ENCODE data around the gene SCNM1. TPM values are rescaled to one million over a fixed set of nuclear protein-coding genes. Genes with fewer than 3 reads are reported as not detected.
"Not testable (repeated sequence)": the region's sequence is repeated elsewhere in the genome, so short reads cannot be mapped to it uniquely, and the experiment has no call there.

Gene SCNM1
- total RNA-seq, 2 experiments from 2014 or later, result 60.5 to 64.2 TPM

DNA sequence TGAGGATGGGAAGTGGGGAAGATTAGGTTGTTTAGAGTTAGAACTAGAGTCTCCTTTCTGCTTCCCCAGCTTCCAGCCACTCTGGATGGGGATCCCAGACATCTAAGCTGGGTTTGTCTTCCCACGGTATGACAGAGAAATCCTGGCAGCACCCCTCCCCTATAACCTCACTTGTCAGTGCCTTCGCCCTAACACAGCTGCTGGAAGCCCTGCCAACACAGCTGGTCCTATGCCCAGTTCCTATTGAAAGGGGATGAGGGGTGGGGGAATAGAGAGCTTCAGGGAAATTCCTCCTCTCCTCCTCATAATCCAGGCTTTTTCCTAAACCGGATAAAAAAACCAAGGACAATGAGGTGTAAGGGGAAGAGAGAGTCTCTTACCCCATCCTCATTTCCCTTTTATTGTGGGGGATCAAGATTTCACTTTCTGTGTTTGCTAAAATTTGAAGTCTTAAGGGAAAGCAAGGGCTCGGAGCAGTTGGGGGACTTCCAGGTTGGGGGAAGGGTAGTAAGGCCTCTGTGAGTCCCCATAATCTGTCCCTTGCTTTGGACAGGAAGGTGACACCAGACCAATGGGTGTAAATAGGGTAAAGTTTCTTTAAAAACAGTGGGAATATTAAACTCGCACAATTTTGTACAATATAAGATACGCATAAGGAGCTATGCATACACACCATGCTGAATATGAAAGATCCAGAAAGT lies 9.2 kb downstream of the SCNM1 start:
- H3K27ac Mint-ChIP-seq, result peak overlapping the region; percentile 63
- no peaks in the 10 kb centered on the region for H3K27me3 Mint-ChIP-seq (ENCODE audit: low read depth)
- CTCF ChIA-PET, result interaction anchor here (1.4 kb wide), 2 partner anchors 9 to 31 kb away, joined by 4 read pairs; partner anchors contain the start of genes LYSMD1 and SCNM1
- H3K36me3 Mint-ChIP-seq (ENCODE audit: low read depth), result peaks cover 26% of the 10 kb centered on the region
- H3K9me3 Mint-ChIP-seq, result no peaks in the 10 kb centered on the region
- intact Hi-C loops (cut with micrococcal nuclease), result no loop called here
- H3K4me3 Mint-ChIP-seq, result no peak overlapping the region
- no peak for DNase-seq
- H3K4me1 Mint-ChIP-seq (ENCODE audit: low read depth), result no peaks in the 10 kb centered on the region

DNA sequence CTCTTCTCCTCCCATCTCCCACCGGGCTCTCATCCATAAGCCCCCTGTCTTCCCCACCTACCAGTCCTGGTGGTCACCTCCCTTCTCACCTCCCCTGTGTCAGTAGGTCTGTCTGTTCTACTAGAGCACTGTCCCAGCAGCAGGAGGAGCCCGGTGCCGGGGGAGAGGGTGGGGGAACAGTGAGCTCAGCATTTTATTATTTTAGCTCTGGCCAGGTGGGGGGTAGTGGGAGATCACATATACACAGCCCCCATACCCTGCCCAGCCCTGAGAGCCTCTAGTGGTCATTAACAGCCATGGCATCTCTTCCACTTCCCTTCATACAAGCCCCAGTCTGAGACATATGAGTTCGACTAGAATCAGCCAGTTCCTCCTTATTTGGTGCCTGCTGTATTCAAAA lies 9.9 kb downstream of the SCNM1 start, which contains the start of gene TMOD4:
TMOD4 (minus strand) TSS at position 119 of the 400 bp plus-strand sequence. CDS start 1,106 bp downstream, outside the sequence.
- H3K9me3 Mint-ChIP-seq, result no peaks in the 10 kb centered on the region
- peaks cover 29% of the 10 kb centered on the region for H3K36me3 Mint-ChIP-seq (ENCODE audit: low read depth)
- CTCF ChIA-PET, result interaction anchor here (0.7 to 1.8 kb wide), 4 partner anchors 9 to 76 kb away, joined by 3 to 5 read pairs (median 4); partner anchors contain the start of genes LYSMD1 and SCNM1
- peak within 1 kb of the TSS; percentile 63 for H3K27ac Mint-ChIP-seq
- DNase-seq, result no peak
- intact Hi-C loops (cut with micrococcal nuclease), result no loop called here
- H3K4me3 Mint-ChIP-seq, result no peak within 1 kb of the TSS
- H3K27me3 Mint-ChIP-seq (ENCODE audit: low read depth), result no peaks in the 10 kb centered on the region
- H3K4me1 Mint-ChIP-seq (ENCODE audit: low read depth), result no peaks in the 10 kb centered on the region

DNA sequence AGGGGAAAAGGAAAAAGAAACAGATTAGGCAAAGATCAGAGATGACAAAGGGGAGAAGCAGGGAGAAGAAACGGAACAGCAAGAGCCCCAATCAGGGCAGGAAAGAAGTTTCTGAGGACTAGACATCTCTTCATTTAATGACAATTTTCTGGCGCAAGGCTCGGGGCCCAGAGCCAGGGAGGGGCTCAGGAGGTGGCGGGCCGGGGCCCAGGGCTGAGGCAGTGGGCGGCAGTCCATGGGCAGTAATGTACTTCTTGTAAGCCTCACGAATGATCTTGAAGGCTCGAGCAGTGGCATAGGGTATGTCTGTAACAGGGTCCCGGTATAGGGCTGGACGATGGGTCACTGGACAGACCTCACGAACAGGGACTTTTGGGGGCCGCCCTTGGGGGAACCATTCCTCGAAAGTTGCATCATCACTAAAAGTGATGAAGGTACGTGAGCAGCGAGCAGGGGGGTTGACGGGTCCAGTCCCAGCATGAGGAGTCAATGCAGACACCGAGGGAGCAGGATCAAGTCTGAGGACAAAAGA lies 10.6 kb downstream of the SCNM1 start:
- Mint-ChIP-seq H3K27me3 (ENCODE audit: low read depth) (no peaks in the 10 kb centered on the region), H3K4me1 (ENCODE audit: low read depth) (no peaks in the 10 kb centered on the region), H3K9me3 (no peaks in the 10 kb centered on the region), H3K36me3 (ENCODE audit: low read depth) (peaks cover 36% of the 10 kb centered on the region), H3K27ac (no peak overlapping the region), H3K4me3 (no peak overlapping the region)
- CTCF ChIA-PET, result interaction anchor here (0.7 to 1.8 kb wide), 5 partner anchors 10 to 152 kb away, joined by 3 to 5 read pairs (median 4); partner anchors contain the start of genes LYSMD1 and SCNM1
- no peak for DNase-seq
- intact Hi-C loops (cut with micrococcal nuclease), result no loop called here

DNA sequence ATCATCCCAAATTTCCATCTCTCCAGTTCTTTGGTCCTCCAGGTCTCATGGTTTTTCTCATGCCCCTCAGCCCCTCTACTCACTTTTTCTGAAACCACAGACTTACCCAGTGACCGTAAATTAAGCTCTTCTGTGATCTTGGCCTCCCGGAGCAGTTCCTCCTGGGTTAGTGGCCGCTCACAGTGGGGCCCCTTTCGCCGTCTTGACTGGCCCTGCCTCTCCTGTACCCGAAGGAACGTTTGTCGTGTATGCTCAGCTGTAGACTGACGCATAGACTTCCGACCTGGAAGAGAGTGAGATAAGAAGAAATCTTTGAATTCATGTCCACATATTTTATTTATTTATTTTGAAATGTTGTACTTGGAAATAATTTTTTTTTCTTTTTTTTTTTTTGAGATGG lies 18.3 kb downstream of the SCNM1 start:
- intact Hi-C loops (cut with micrococcal nuclease), result no loop called here
- Mint-ChIP-seq H3K27me3 (ENCODE audit: low read depth) (no peaks in the 10 kb centered on the region), H3K4me1 (ENCODE audit: low read depth) (peaks cover 21% of the 10 kb centered on the region), H3K9me3 (no peaks in the 10 kb centered on the region), H3K36me3 (ENCODE audit: low read depth) (peaks cover 42% of the 10 kb centered on the region), H3K27ac (no peak overlapping the region), H3K4me3 (no peak overlapping the region)
- CTCF ChIA-PET, result interaction anchor here (0.5 kb wide), 1 partner anchor 113 kb away, joined by 3 read pairs; no protein-coding TSS in a partner anchor
- DNase-seq, result no peak

GRCh38 chr1:151187205-151187604 lies 21.3 kb downstream of the SCNM1 start:
- Mint-ChIP-seq H3K36me3 (ENCODE audit: low read depth) (peaks cover 27% of the 10 kb centered on the region), H3K4me1 (ENCODE audit: low read depth) (peaks cover 32% of the 10 kb centered on the region), H3K9me3 (no peaks in the 10 kb centered on the region), H3K4me3 (no peak overlapping the region), H3K27ac (no peak overlapping the region), H3K27me3 (ENCODE audit: low read depth) (no peaks in the 10 kb centered on the region)
- CTCF ChIA-PET, result interaction anchor here (0.9 to 1.1 kb wide), 2 partner anchors 10 to 65 kb away, joined by 4 to 5 read pairs; no protein-coding TSS in a partner anchor
- no peak for DNase-seq
- intact Hi-C loops (cut with micrococcal nuclease), result no loop called here

- intact Hi-C loops (cut with micrococcal nuclease); DNase-seq; H3K9me3 Mint-ChIP-seq; H3K27me3 Mint-ChIP-seq (ENCODE audit: low read depth); H3K27ac Mint-ChIP-seq: not testable (repeated sequence)
- Mint-ChIP-seq H3K36me3 (ENCODE audit: low read depth) (peaks cover 19% of the 10 kb centered on the region), H3K4me1 (ENCODE audit: low read depth) (peaks cover 32% of the 10 kb centered on the region), H3K4me3 (peak overlapping the region; percentile 96)
- CTCF ChIA-PET, result interaction anchor here (1.0 kb wide), 1 partner anchor 89 kb away, joined by 3 read pairs; no protein-coding TSS in a partner anchor
These were observed 22.7 kb downstream of the SCNM1 start for GRCh38 chr1:151188667-151189066.

- H3K27me3 Mint-ChIP-seq (ENCODE audit: low read depth), result no peaks in the 10 kb centered on the region
- peak; percentile 92 for DNase-seq
- H3K9me3 Mint-ChIP-seq, result no peaks in the 10 kb centered on the region
- CTCF ChIA-PET, result interaction anchor here (0.6 to 1.4 kb wide), 7 partner anchors 9 to 151 kb away, joined by 3 to 4 read pairs (median 3); partner anchors contain the start of genes PIP5K1A and TNFAIP8L2
- peaks cover 32% of the 10 kb centered on the region for H3K4me1 Mint-ChIP-seq (ENCODE audit: low read depth)
- peaks cover 12% of the 10 kb centered on the region for H3K36me3 Mint-ChIP-seq (ENCODE audit: low read depth)
- H3K4me3 Mint-ChIP-seq, result peak within 1 kb of the TSS; percentile 96
- intact Hi-C loops (cut with micrococcal nuclease), result loop anchor here (1.0 to 10.0 kb wide), 6 partner anchors 8 to 645 kb away; partner anchors contain the start of genes C2CD4D, PIP5K1A, PSMD4 and RORC
- peak within 1 kb of the TSS; percentile 95 for H3K27ac Mint-ChIP-seq
These were observed 23.9 kb downstream of the SCNM1 start, which contains the start of gene VPS72 for GRCh38 chr1:151189637-151190445. Gene VPS72 (minus strand): TSS chr1:151190197. CDS start chr1:151190121, 76 bp downstream.

GRCh38 chr1:151192047-151192446 lies 26.1 kb downstream of the SCNM1 start:
- H3K27me3 Mint-ChIP-seq (ENCODE audit: low read depth), result no peaks in the 10 kb centered on the region
- peaks cover 29% of the 10 kb centered on the region for H3K4me1 Mint-ChIP-seq (ENCODE audit: low read depth)
- no peak overlapping the region for H3K4me3 Mint-ChIP-seq
- no peaks in the 10 kb centered on the region for H3K36me3 Mint-ChIP-seq (ENCODE audit: low read depth)
- no peaks in the 10 kb centered on the region for H3K9me3 Mint-ChIP-seq
- no peak overlapping the region for H3K27ac Mint-ChIP-seq
- intact Hi-C loops (cut with micrococcal nuclease), result loop anchor here (10.0 kb wide), 2 partner anchors 423 to 643 kb away; partner anchors contain the start of genes C2CD4D, RORC and SNX27
- DNase-seq, result no peak
- CTCF ChIA-PET, result interaction anchor here (0.6 to 0.8 kb wide), 4 partner anchors 36 to 74 kb away, joined by 3 to 4 read pairs (median 3); no protein-coding TSS in a partner anchor

DNA sequence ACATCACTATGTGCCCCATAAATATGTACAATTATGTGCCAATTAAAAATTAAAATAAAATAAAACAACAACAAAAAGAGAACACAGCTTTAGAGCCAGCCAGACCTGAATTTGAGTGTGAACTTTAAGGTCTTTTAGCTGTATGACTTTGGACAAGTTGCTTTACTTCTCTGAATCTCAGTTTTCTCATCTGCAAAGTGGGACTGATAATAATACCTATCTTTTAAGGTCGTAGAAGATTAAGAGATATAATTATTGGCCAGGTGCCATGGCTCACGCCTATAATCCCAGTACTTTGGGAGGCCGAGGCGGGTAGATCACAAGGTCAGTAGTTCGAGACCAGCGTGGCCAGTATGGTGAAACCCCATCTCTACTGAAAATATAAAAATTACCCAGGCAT lies 27.4 kb downstream of the SCNM1 start:
- CTCF ChIA-PET, result interaction anchor here (0.7 to 1.4 kb wide), 3 partner anchors 15 to 59 kb away, joined by 3 to 6 read pairs (median 3); no protein-coding TSS in a partner anchor
- intact Hi-C loops (cut with micrococcal nuclease), result loop anchor here (10.0 kb wide), 2 partner anchors 421 to 641 kb away; partner anchors contain the start of genes C2CD4D, RORC and SNX27
- H3K4me3 Mint-ChIP-seq, result no peak overlapping the region
- H3K4me1 Mint-ChIP-seq (ENCODE audit: low read depth), result peaks cover 32% of the 10 kb centered on the region
- no peaks in the 10 kb centered on the region for H3K9me3 Mint-ChIP-seq
- no peaks in the 10 kb centered on the region for H3K27me3 Mint-ChIP-seq (ENCODE audit: low read depth)
- no peak for DNase-seq
- peaks cover under 1% of the 10 kb centered on the region for H3K36me3 Mint-ChIP-seq (ENCODE audit: low read depth)
- no peak overlapping the region for H3K27ac Mint-ChIP-seq

GRCh38 chr1:151193856-151194255 lies 27.9 kb downstream of the SCNM1 start:
- no peaks in the 10 kb centered on the region for H3K9me3 Mint-ChIP-seq
- CTCF ChIA-PET, result interaction anchor here (1.4 kb wide), 1 partner anchor 58 kb away, joined by 6 read pairs; no protein-coding TSS in a partner anchor
- H3K4me3 Mint-ChIP-seq, result no peak overlapping the region
- no peaks in the 10 kb centered on the region for H3K27me3 Mint-ChIP-seq (ENCODE audit: low read depth)
- intact Hi-C loops (cut with micrococcal nuclease), result loop anchor here (10.0 kb wide), 2 partner anchors 421 to 641 kb away; partner anchors contain the start of genes C2CD4D, RORC and SNX27
- DNase-seq, result no peak
- peaks cover 27% of the 10 kb centered on the region for H3K4me1 Mint-ChIP-seq (ENCODE audit: low read depth)
- H3K27ac Mint-ChIP-seq, result no peak overlapping the region
- peaks cover 5% of the 10 kb centered on the region for H3K36me3 Mint-ChIP-seq (ENCODE audit: low read depth)

DNA sequence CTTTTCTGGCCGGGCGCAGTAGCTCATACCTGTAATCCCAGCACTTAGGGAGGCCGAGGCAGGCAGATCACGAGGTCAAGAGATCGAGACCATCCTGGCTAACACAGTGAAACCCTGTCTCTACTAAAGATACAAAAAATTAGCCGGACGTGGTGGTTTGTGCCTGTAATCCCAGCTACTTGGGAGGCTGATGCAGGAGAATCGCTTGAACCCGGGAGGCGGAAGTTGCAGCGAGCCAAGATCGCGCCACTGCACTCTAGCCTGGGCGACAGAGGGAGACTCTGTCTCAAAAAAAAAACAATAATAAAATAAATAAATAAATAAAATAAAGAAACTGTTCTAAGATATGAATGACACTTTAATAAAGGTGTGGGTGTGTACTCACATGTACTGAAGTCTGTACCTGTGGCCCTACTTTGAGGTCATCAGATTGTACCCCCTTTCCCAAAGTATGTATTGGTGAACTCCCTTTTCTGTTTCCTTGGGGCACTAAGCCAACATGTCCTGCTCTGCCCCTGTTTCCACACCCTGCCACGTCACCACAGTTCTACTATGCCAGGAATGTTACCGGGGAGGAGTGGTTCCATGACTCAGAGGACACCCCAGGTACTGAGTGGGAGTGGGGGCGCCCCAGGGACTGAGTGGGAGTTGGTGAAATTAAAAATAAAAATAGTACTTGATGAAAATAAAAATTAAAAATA lies 29.1 kb downstream of the SCNM1 start:
- Mint-ChIP-seq H3K4me1 (ENCODE audit: low read depth) (peaks cover 25% of the 10 kb centered on the region), H3K36me3 (ENCODE audit: low read depth) (peaks cover 12% of the 10 kb centered on the region)
- not testable (repeated sequence) for H3K27ac Mint-ChIP-seq; H3K9me3 Mint-ChIP-seq; DNase-seq; H3K27me3 Mint-ChIP-seq (ENCODE audit: low read depth); H3K4me3 Mint-ChIP-seq
- intact Hi-C loops (cut with micrococcal nuclease), result loop anchor here (5.0 to 10.0 kb wide), 5 partner anchors 132 to 852 kb away; partner anchors contain the start of genes C2CD4D, PI4KB, POGZ and RORC
- CTCF ChIA-PET, result interaction anchor here (0.8 to 1.9 kb wide), 8 partner anchors 18 to 147 kb away, joined by 3 to 14 read pairs (median 3); no protein-coding TSS in a partner anchor

Measured in activated naive CD4-positive, alpha-beta T cell treated with anti-CD3 and anti-CD28 coated beads for 36 hours (primary cell).